PC-9 (cell line): ENCODE measurements around the gene FGD5. TPM values are rescaled to one million over a fixed set of nuclear protein-coding genes. Genes with fewer than 3 reads are reported as not detected.

Experiments
- BruUV-seq: library from RNA; stranded (reverse); fragments of 400-500 nt; replicated peaks from 2 replicates; lab custom pipeline; 2021; lab: Mats Ljungman, UMichigan
- CTCF ChIA-PET: fragments of 300-600 bp; sonication (Branson Sonifier 250); formaldehyde crosslinking; loops from one replicate; lab custom pipeline; 2022; ENCODE audit warnings: antibody characterized with exemption; lab: Charles Lee
- POLR2A ChIA-PET: fragments of 300-600 bp; sonication (Branson Sonifier 250); formaldehyde crosslinking; loops from one replicate; lab custom pipeline; 2022; ENCODE audit warnings: antibody characterized with exemption; ENCODE audit not compliant: unreplicated experiment; lab: Charles Lee
- DNase-seq, 2 experiments: peaks; one replicate each; pipeline versions ENCODE4 v3.0.0 to v3.0.0-alpha.2; 2015 to 2022; ENCODE audit warnings: mixed read lengths in 1 of 2
- H2AFZ ChIP-seq: fragments of 200-600 bp; sonication (generic); 2 replicates; pipeline ENCODE4 v1.8.1; 2017; ENCODE audit warnings: antibody characterized with exemption
- H3F3A ChIP-seq: fragments of 200-600 bp; sonication (generic); 2 replicates; pipeline ENCODE4 v1.8.1; 2017; ENCODE audit warnings: antibody characterized with exemption, mild to moderate bottlenecking, low read depth; ENCODE audit not compliant: insufficient read depth
- H3K27ac ChIP-seq: fragments of 200-600 bp; sonication (generic); 2 replicates; pipeline ENCODE4 v1.6.1; 2016; ENCODE audit warnings: mixed run types
- H3K27me3 ChIP-seq: fragments of 200-600 bp; sonication (generic); 2 replicates; pipeline ENCODE4 v1.6.1; 2016; ENCODE audit warnings: low read depth, mixed run types; ENCODE audit not compliant: insufficient read depth
- H3K36me3 ChIP-seq: fragments of 200-600 bp; sonication (generic); 2 replicates; pipeline ENCODE4 v1.6.1; 2016; ENCODE audit warnings: low read depth, mixed run types
- H3K4me1 ChIP-seq: fragments of 200-600 bp; sonication (generic); replicated peaks from 2 replicates; pipeline ENCODE4 v1.6.1; 2016; ENCODE audit warnings: mixed run types; ENCODE audit not compliant: insufficient read depth
- H3K4me2 ChIP-seq: fragments of 200-600 bp; sonication (generic); 2 replicates; pipeline ENCODE4 v1.6.1; 2017; ENCODE audit warnings: mixed run types
- H3K4me3 ChIP-seq: fragments of 200-600 bp; sonication (generic); 2 replicates; pipeline ENCODE4 v1.6.1; 2016; ENCODE audit warnings: mixed run types
- H3K79me2 ChIP-seq: fragments of 200-600 bp; sonication (generic); 2 replicates; pipeline ENCODE4 v1.6.1; 2017; ENCODE audit warnings: low read depth, mixed run types
- H3K9me2 ChIP-seq: fragments of 200-600 bp; sonication (generic); 2 replicates; pipeline ENCODE4 v1.8.1; 2017; ENCODE audit warnings: mild to moderate bottlenecking; ENCODE audit not compliant: insufficient read depth
- H3K9me3 ChIP-seq: fragments of 200-600 bp; sonication (generic); 2 replicates; pipeline ENCODE4 v1.8.1; 2016; ENCODE audit warnings: low read depth; ENCODE audit not compliant: insufficient read depth
- H4K20me1 ChIP-seq: fragments of 200-600 bp; sonication (generic); 2 replicates; pipeline ENCODE4 v1.8.1; 2017; ENCODE audit not compliant: insufficient read depth
- EZH2 ChIP-seq: fragments of 200-600 bp; sonication (generic); IDR thresholded peaks from 2 replicates; pipeline ENCODE4 v1.8.0; 2017; ENCODE audit warnings: antibody characterized with exemption, low read depth
- intact Hi-C: fragments of 100-400 bp; cut with micrococcal nuclease; formaldehyde crosslinking; loops from one replicate; pipeline ENCODE4 v1.10.0; 2022; ENCODE audit not compliant: unreplicated experiment
- total RNA-seq: library from RNA; stranded (reverse); gene quantifications from 2 replicates; pipeline ENCODE4 v1.2.3, GENCODE V29; 2021
- TF ChIP-seq, protein P1 (sequence below): fragments of 200-600 bp; sonication (generic); conservative IDR thresholded peaks from 2 replicates; pipeline ENCODE4 v1.6.1; 2017; ENCODE audit warnings: mixed run types, antibody characterized with exemption, mild to moderate bottlenecking, moderate library complexity

The FGD5 gene
- total RNA-seq, 1 experiment from 2014 or later: not detected

DNA sequence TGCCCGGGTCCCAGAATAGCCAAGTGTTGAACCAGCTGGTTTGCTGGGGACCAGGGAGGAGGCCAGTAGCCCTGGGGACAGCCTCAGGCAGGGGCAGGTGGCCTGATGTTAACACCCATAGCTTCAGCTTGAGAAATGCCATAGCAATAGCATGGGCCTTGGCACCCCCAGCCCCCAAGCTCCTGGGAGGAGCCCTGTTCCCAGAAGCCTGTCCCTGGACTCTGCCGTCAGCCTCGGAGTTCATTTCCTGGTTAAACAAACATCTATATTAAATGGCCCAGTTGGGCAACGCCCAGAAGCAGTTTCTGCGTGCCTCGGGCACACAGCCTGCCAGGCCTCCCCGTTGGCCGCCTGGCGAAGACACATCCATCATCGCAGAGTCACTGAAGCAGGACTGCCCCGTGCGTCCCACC, 58.2 kb downstream of the FGD5 start:
- POLR2A ChIA-PET: interaction anchor here (0.5 kb wide), 1 partner anchor 1187 kb away, joined by 14 read pairs; no protein-coding TSS in a partner anchor
- H3K27ac ChIP-seq: 0 out of 2 replicates have a peak overlapping the region, but pooled peaks have one; percentile 38
- CTCF ChIA-PET: no interaction called here

DNA sequence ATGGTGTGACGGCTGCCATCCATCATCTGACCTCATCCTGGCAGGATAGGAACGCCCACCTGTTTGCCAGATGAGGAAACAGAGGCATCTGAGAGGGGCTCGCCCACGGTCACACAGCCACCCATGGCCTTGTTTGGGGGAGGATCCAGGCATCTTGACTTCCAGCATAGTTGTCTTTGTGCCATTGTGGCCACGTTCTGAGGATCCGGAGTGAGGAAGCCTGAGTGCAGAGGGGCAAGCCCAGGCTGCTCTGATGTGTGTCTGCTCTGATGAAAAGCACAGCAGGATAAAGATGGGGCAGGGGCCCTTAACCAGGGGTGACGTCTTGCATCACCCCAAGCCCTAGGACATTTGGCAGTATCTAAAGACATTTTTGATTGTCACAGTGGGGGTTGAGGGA, 58.7 kb downstream of the FGD5 start:
- no TSS peak for BruUV-seq
- DNase-seq: peak in 1 of 2 experiments; percentile 40
- Histone ChIP-seq H3K27me3 (no peaks in the 10 kb centered on the region), H2AFZ (0 out of 2 replicates have a peak overlapping the region, but pooled peaks have one; percentile 48), H3K4me1 (peaks cover 14% of the 10 kb centered on the region), H3K4me2 (peak overlapping the region; percentile 58), H3K9me3 (no peaks in the 10 kb centered on the region), H3K36me3 (no peaks in the 10 kb centered on the region), H3K27ac (no peak overlapping the region), H3F3A (no peaks in the 10 kb centered on the region), H3K79me2 (no peaks in the 10 kb centered on the region), H3K9me2 (no peaks in the 10 kb centered on the region), H4K20me1 (no peaks in the 10 kb centered on the region), H3K4me3 (no peak overlapping the region; the same call in 1 of the 2 replicates)
- TF ChIP-seq EZH2: no peak
- TF ChIP-seq, protein P1, sequence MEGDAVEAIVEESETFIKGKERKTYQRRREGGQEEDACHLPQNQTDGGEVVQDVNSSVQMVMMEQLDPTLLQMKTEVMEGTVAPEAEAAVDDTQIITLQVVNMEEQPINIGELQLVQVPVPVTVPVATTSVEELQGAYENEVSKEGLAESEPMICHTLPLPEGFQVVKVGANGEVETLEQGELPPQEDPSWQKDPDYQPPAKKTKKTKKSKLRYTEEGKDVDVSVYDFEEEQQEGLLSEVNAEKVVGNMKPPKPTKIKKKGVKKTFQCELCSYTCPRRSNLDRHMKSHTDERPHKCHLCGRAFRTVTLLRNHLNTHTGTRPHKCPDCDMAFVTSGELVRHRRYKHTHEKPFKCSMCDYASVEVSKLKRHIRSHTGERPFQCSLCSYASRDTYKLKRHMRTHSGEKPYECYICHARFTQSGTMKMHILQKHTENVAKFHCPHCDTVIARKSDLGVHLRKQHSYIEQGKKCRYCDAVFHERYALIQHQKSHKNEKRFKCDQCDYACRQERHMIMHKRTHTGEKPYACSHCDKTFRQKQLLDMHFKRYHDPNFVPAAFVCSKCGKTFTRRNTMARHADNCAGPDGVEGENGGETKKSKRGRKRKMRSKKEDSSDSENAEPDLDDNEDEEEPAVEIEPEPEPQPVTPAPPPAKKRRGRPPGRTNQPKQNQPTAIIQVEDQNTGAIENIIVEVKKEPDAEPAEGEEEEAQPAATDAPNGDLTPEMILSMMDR: no peak
- POLR2A ChIA-PET: no interaction called here
- CTCF ChIA-PET: no interaction called here
- intact Hi-C loops: no loop called here

More for the DNA sequence above, 58.2 kb downstream of the FGD5 start:
- Histone ChIP-seq H2AFZ (0 out of 2 replicates have a peak overlapping the region, but pooled peaks have one; percentile 48), H4K20me1 (no peaks in the 10 kb centered on the region), H3K4me1 (peaks cover 14% of the 10 kb centered on the region), H3K9me3 (no peaks in the 10 kb centered on the region), H3F3A (no peaks in the 10 kb centered on the region), H3K79me2 (no peaks in the 10 kb centered on the region), H3K27me3 (no peaks in the 10 kb centered on the region), H3K4me3 (no peak overlapping the region; the same call in 1 of the 2 replicates), H3K4me2 (peak overlapping the region; percentile 58), H3K36me3 (no peaks in the 10 kb centered on the region), H3K9me2 (no peaks in the 10 kb centered on the region)
- intact Hi-C loops: no loop called here
- no peak for TF ChIP-seq EZH2
- TF ChIP-seq, protein P1: no peak
- BruUV-seq: no TSS peak
- peak; percentile 68 to 85 for DNase-seq

DNA sequence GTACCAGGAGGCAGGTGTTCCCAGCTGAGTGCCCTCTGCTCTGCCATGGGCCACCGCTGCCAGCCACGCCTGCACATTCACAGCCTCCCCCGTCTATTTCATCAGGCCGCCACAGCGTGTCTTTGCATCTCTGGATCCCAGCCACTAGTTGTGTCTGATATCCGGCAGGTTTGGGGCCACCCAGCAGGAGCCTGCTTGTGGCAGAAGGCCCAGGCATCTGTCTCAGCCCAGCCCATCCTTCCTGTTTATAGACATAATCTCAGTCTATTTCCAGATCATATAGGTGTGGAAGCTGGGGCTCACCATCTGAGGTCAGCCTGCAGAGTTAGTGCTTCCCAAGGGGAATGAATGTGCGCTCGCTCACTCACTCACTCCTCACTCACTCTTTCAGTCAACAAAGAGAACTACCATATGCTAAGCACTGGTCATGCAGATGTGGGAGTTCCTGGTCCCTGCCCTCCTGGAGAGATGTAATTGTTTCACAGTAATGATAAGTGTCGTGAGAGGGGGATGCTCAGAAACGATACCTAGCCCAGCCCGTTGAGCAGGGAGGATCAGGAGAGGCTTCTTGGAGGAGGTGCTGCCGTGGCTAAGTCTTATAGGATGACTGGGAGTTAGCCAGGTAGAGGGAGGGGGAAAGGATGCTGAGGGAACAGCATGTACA, 60.6 kb downstream of the FGD5 start:
- Histone ChIP-seq H3K27me3 (no peaks in the 10 kb centered on the region), H3K27ac (no peak overlapping the region), H3K4me2 (no peak overlapping the region), H3K4me3 (no peak overlapping the region), H2AFZ (no peak overlapping the region), H3K36me3 (no peaks in the 10 kb centered on the region), H3K79me2 (no peaks in the 10 kb centered on the region), H3K4me1 (peaks cover 25% of the 10 kb centered on the region), H4K20me1 (no peaks in the 10 kb centered on the region), H3K9me2 (no peaks in the 10 kb centered on the region), H3K9me3 (no peaks in the 10 kb centered on the region), H3F3A (peaks cover 3% of the 10 kb centered on the region; the same call in 1 of the 2 replicates)
- BruUV-seq: no TSS peak
- POLR2A ChIA-PET: no interaction called here
- DNase-seq: no peak
- CTCF ChIA-PET: no interaction called here
- no peak for TF ChIP-seq EZH2
- TF ChIP-seq, protein P1: no peak
- intact Hi-C loops: no loop called here
